Measurements from ENCODE around the gene TMPRSS13.
"Not testable (repeated sequence)": the region's sequence is repeated elsewhere in the genome, so short reads cannot be mapped to it uniquely, and the experiment has no call there.

TMPRSS13 gene

GRCh38 chr11:117950993-117951961 lies 22.1 kb upstream of the TMPRSS13 start:
- no peak for DNase-seq (ENCODE audit: low read depth, low spot score)

DNA sequence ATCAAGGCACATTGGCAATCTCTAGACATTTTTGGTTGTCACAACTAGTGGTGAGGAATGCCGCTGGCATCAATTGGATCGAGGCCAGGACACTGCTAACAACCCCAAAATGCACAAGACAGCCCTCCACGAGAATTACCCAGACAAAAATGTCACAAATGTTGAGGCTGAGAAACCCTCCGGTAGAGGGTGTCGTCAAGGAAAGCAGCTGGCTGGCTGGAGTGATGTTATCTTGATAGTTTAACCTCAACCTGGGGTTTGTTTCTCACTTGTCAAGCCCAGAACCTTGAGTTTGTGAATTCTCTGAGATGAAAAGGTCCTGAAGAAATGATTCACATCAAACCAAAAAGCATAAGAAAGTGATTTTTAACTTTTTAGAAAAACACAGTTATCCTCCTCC lies 21.1 kb upstream of the TMPRSS13 start:
- DNase-seq (ENCODE audit: low read depth, low spot score) = no peak

DNA sequence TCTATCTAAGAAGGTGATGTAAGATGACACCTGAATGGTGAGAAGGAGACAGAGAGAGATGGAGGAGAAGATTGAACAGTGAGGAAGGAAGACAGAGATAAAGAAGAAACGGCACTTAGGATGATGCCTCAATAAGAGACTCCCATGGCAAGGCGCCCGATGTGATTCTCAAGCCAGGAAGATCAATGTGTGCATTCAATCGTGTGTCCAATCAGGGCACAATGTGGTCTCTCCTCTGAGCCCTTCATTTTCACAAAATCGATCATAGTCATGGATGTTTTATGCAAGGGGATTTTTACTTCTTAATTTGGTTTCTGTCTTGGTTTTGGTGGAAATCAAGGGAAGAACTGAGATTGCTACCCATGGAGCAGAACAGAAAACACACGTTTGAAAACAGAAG lies 19.9 kb upstream of the TMPRSS13 start:
- no peak for DNase-seq (ENCODE audit: low read depth, low spot score)

DNA sequence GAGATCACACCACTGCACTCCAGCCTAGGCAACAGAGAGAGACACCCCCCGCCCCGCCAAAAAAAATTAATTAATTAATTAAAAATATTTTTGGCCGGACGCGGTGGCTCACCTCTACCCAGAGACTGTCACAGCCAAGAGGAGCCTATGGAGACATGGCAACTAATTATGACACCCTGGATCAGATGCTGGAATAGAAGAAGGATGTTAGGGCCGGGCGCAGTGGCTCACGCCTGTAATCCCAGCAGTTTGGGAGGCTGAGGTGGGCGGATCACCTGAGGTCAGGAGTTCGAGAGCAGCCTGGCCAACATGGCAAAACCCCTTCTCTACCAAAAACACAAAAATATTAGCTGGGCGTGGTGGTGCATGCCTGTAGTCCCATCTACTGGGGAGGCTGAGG lies 19.3 kb upstream of the TMPRSS13 start:
- DNase-seq (ENCODE audit: low read depth, low spot score) = not testable (repeated sequence)

GRCh38 chr11:117947751-117948150 lies 18.5 kb upstream of the TMPRSS13 start:
- DNase-seq (ENCODE audit: low read depth, low spot score) = not testable (repeated sequence)

- DNase-seq (ENCODE audit: low read depth, low spot score) = peak; percentile 78
Observed at GRCh38 chr11:117946842-117947526, 17.8 kb upstream of the TMPRSS13 start.

DNA sequence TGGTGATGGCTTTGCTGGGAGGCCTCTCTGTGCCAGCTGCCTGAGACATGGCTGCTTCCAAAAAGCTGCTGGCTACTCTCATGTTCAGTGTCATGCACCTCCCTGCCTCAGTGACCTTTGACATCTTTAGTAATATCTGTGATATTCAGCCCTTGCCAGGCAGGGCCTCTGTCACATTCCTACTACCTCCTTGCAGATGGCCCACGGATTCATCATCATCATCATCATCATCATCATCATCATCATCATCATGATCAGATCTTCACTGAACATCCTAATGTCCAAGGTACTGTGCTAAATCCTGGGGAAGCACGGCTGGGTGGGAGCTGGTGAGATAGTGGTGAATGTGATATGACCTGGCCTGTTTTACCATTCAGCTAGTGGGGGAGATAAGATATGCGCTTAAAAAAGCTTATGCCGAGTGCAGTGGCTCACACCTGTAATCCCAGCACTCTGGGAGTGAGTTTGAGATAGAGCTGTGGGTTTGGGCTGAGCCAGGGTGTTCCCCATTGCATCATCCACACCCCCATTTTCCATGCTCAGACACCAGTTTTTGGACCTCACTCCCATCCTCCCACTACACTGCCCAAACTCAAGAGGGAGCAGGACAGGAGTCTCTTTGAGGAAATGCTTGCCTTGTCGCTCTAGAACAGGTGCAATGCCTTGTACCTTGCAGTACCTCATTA lies 17.1 kb upstream of the TMPRSS13 start:
- DNase-seq (ENCODE audit: low read depth, low spot score) = no peak

- no peak for DNase-seq (ENCODE audit: low read depth, low spot score)
Observed at GRCh38 chr11:117945047-117945810, 16.0 kb upstream of the TMPRSS13 start.

DNA sequence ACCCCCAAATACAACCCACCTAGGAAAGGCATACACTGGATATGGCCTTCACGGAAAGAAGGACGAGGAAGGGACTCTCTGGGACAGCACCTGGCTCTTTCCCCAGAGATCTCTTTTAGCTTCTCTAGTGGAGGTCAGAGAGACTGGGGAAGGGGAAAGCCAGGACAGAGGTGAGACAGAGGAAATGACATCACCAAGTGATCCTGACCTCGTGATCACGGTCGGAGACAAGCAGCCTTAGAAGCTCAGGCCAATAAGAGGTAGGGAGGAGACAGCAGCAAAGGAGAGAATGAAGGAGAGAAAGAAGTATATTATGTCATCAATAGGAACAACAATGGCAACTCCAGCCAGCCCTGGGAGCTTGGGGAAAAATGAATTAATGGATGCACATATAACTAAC lies 15.4 kb upstream of the TMPRSS13 start:
- no peak for DNase-seq (ENCODE audit: low read depth, low spot score)

DNA sequence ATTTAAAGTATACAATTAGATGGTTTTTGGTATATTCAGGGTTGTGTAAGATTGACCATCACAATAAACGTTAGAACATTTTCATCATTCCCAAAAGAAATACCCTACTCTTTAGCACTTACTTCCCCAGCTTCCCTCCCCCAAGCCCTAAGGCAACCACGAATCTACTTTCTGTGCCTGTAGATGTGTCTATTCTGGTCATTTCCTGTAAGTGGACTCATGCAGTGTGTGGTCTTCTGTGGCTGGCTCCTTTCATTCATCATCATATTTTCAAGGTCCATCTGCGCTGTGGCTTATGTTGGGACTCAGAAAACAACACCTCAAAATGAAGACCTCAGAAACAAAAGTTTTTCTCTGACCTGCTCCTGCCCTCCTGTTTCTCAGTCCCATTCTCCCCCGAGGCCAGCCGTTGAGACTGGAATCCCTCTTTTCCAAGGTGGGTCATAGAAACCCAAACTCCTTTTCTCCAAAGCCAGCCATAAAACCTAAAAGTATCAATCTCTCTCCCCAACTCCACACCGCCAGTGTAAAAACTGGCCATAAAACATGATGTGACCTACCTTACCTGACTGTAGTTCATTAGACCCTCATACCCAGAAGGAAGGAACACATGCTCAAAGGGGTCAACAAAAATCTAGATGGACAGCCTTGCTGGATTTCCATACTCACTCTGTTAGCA lies 12.9 kb upstream of the TMPRSS13 start:
- no peak for DNase-seq (ENCODE audit: low read depth, low spot score)

DNA sequence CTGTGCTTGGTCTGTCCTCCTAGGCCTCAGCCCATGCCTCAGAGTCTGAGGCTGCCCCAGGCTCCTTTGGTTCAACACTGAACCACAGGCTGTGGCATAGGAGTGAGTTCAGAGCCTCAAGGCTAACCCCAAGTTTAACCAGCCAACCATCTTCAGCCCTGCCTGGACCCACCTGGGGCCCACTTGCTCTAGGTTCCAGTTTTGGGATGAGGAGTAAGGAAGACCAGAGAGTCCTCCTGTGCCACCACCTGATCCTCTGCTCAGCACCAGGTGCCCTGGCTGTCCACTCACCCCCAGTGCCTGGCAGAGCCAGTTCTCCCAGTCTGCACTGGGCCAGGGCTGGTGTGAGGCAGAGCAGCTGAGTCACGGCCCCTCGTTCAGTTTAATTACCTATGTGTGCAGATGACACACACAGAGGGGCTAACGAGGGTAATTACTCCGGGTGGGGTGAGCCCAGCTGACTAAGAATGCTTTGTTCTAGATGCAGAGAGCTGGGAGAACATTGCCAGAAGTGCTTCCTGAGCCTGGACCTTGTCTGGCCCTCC lies 12.0 kb upstream of the TMPRSS13 start:
- DNase-seq (ENCODE audit: low read depth, low spot score) = no peak

DNA sequence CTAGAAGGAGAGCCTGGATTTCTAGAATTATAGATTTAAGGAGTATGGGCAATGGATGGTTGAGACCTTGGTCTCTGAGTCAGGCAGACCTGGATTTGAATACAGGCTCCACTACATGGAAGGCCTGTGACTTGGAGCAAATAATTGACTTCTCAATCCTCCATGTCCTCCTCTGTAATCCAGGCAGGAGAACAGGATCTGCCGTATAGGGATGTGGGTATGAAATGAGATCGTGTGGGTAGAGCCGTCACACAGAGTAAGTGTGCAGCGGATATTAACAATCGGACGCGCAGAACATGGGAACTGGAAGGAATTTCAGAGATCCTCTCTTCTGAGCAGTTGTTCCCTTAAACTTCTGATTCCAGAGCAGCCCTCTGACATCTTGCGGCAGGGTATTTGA lies 11.5 kb upstream of the TMPRSS13 start:
- no peak for DNase-seq (ENCODE audit: low read depth, low spot score)

DNA sequence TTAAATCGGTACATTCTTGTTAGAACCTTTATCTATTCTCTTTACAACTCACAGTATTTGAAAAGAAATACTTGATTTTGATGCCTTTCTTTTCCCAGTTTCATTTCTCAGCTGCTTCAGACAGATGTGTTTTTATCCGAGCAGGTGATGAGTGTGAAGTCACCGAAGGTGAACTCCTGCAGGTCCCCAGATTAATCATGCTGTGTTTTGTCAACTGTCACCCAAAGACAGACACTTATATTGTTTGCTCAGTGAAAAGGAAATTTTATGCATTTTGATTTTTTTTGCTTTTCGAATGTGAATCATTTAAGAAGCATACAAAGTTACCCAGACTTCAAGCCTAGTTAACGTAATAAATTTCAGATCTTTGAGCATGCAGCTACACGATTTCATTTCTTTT lies 7.8 kb upstream of the TMPRSS13 start:
- DNase-seq (ENCODE audit: low read depth, low spot score) = no peak

DNA sequence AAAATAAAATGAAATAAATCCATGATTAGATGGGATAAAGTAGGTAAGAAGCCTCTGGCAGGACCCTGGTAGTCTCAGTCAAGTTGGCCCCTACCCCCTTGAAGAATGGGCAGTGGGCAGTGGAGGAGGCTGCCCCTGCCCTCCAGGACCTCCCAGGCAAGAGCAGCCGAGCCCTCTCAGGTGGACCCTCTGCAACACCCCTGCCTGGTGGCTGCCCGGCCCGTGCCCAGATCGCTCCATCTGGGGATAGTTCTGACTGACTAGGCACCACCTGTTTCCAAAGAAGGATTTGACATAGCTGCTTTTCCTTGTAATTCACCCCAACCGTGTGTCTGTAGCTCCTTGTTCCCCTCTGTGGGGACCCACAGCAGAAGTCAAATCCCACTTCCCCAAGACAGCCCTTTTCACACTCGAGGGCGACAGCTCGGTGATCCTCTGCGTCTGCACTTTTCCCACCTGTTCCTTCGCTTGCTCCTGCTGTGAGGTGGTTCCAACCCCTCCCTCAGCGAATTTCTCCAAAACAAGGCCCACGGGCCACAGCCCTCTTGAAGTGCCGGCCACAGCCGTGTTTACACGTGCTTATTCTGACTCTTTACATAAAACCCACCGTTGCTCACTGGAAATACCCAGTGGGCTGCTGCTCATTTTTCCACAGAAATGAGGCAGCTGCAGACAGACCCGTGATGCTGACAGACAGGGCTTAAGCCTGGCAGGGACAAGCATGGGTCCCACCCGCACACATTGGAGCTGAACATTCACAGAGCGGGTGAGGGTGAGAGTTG lies 5.5 kb upstream of the TMPRSS13 start:
- DNase-seq (ENCODE audit: low read depth, low spot score) = no peak

- DNase-seq (ENCODE audit: low read depth, low spot score) = no peak
Observed at GRCh38 chr11:117933930-117934329, 4.7 kb upstream of the TMPRSS13 start.

DNA sequence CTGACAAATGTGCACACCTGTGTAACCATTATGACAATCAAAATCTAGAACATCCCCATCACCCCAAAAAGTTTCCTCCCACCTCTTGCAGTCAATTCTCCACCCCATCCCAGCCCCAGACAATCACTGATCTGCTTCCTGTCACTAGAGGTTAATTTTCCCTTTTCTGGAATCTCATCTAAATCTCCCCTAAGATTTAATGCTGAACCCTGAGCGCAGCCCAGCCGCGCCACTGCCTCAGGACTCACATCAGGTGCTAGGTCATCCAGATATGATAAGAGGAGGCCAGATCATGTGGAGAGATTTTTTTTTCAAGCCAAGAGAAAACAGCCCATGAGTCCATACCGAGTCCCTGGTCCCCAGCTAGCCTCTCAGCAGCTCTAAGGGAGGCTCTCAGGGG lies 4.3 kb upstream of the TMPRSS13 start:
- DNase-seq (ENCODE audit: low read depth, low spot score) = no peak

DNA sequence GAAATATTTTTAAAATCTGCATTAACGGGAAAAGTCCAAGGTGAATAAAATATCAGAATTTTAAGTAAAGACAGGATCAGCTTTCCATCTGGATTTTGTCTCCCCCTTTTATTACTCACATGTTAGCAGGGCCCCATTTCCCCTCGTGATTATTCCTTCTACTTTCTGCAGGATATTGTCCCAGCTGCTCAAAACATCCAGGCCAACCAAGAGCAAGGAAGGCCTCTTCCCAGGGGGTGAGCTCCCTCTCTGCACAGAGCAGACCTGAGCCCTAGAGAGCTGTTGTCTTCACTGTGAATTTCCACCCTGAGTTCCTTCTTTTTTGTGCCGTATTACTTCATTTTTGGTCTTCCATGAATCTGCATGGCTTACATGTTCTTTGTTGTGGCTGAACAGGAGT lies 3.7 kb upstream of the TMPRSS13 start:
- DNase-seq (ENCODE audit: low read depth, low spot score) = no peak

- no peak for DNase-seq (ENCODE audit: low read depth, low spot score)
Observed at GRCh38 chr11:117932426-117932825, 3.2 kb upstream of the TMPRSS13 start.

DNA sequence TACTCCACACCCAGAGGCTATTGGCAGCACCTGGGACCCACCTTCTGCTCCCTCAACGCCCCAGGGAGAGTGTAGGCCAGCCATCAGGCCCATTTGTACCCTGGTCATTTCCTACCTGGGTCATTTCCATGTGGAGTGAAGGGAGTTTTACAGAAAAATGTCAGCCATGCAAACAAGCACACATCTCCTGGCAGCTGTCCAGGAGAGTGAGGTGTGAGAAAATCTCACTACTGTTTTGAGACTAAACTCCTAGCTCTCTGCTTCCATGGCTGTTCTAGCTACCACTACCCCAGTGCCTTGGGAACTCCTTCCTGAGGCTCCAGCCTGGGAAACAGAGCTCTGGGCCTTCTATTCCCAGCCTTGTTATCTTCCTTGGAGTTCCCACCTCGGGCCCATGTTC lies 2.8 kb upstream of the TMPRSS13 start:
- no peak for DNase-seq (ENCODE audit: low read depth, low spot score)
